HG03521 (cell line): ENCODE data around the gene GPR52.

Source experiments
- ATAC-seq: cut with Tn5 transposase; IDR thresholded peaks from one replicate; pipeline ENCODE4 v1.9.1; 2021; ENCODE audit warnings: mild to moderate bottlenecking, moderate library complexity; ENCODE audit not compliant: unreplicated experiment

GPR52 gene

DNA sequence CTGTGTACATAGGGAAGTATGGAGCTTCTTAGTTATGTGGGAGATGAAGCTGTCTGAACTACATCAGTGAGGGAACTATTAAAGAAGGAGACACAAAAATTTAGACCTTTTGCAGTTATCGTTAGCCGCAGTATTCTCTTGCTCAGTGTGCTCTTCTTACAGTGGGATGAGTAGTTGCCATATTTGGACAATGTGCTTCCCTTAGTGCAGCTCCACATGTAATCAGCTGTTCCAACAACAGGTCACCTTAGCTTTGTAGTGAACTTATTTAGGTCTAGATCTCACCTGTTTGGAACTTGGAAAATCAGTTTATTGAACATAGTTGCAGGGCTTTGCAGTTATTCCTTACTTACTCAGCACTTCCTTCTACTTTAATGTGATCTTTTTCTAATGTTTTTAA lies 18.1 kb downstream of the GPR52 start:
- no peak for ATAC-seq

DNA sequence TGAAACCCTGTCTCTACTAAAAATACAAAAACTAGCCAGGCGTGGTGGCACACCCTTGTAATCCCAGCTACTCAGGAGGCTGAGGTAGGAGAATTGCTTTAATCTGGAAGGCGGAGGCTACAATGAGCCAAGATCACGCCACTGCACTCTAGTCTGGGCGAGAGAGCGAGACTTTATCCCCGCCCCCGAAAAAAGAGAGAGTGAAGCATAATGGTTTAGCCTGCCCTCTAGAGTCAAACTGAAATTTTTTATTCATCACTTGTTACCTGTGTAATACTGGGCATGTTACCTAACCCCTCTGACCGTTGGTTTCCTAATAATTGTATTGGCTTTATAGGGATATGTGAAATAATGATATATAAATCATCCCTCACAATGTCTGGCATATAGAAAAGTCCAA lies 18.8 kb downstream of the GPR52 start:
- no peak for ATAC-seq

DNA sequence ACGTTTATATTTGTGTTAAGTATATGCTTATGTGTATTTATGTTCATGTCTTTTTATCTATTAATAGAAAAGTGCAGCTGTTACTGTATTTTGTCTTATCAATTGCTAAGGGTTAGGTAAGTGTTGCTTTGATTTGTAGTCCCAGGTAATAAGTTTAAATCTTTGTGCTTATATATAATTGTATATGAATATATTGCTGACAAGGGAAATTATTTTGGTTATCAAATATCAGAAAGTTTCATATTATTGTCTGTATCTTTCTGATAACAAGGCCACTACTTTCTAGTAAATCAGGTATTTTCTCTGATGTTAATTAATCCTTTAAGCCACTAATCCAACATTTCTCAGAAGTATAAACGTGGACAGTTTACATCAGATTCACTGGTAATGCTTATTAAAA lies 21.3 kb downstream of the GPR52 start:
- ATAC-seq = no peak

DNA sequence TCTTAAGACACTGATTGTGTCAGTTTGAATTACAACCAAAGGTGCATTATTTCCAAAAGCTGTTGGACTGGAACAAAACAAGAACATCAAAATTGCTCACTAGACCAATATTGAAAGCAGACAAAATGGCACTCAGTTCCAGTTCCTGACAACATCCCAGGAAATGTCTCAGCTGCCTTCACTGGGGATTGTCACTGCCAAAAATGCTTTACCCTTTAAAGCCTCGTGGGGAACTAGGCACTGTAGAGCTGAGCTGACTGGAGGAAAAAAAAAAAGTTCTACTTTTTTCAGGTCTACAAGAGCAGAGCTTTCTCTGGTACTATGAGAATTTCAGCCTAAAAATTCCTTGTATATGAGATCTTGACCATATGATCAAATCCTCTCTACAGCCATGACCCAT lies 21.9 kb downstream of the GPR52 start:
- no peak for ATAC-seq

DNA sequence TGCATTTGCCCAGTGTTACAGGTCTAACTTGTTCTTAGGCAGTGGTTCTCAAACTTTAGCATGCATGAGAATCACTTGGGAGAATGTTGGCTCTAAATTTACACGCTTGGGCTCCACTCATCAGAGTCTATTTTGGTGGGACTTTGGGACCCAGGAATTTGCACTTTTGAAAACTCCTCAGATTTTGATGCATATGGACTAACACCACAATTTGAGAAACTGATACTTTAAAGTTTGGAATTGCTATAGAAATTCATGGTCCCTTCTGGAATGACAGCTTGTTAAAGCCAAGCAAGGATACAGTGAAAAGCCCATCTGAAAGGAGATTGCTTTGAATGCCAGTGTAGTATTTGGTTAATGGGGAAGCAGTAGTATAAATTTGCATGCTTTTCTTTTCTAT lies 31.5 kb downstream of the GPR52 start:
- ATAC-seq = no peak

DNA sequence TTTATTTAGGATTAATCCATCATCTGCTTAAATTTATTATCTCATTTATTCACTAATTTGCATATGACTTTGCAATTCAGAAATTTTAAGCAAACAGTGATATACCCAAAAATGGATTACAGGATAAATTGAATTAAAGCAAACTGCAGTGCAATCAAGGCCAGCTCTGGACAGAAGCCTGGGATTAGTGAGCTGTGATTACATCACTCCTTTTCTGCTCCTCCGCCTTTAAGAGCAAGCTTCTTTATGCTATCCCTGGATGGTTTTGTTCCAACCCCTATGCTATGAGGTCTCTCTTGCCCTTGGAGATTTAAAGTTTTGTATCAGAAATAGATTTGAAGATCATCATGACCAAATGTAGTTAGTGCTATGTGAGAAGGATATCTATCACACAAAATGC lies 32.6 kb downstream of the GPR52 start:
- ATAC-seq = no peak

DNA sequence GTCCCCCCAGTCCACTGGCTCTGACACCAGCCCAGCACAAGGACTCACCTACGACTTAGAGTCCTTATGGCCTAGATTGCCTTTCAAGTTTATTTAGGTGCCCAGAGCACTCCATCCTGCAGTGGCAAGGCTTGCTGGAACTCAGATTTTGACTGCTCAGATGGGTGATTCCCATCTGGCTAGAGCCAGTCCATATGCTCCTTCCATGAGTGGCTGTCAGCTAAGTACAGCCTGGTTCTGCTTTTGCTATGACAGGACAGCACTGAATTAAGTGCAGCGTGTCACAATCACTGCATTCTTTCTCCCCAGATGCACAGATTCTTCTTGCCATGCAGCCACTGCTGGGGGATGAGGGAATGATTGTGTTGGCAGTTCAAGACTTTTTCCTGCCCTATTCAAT lies 43.8 kb downstream of the GPR52 start:
- ATAC-seq = no peak

DNA sequence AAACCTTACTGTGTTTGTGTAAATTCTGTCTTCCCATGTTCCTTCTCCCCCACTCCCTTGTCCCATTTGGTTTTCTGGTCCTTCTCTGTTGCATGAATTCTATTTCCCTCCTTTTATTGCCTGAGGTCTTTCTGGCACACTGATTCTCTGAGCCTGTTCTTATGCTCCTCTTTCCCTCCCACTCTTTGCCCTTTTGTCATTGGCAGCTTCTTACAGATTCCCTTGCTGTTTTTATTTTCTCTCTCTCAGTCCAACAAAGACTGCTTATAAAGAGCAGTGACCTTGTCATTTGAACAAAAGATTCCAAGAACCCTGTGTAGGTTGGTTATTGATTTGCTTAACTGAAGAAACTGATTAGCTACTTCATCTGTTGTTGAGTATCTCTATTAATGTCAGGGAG lies 49.7 kb downstream of the GPR52 start:
- ATAC-seq = no peak
